MCF 10A (cell line): ENCODE measurements around the gene SASH3. TPM values are rescaled to one million over a fixed set of nuclear protein-coding genes. Genes with fewer than 3 reads are reported as not detected.
A peak's percentile ranks its signal among the peaks of the same experiment; 100 is the strongest.

Experiments used
- BruUV-seq: library from RNA; stranded (reverse); fragments of 400-500 nt; replicated peaks from 2 replicates; lab custom pipeline; 2021; lab: Mats Ljungman, UMichigan
- CTCF ChIA-PET: fragments of 300-600 bp; sonication (Branson Sonifier 250); formaldehyde crosslinking; extraction: SDS; loops from one replicate; lab custom pipeline; 2021; ENCODE audit warnings: antibody characterized with exemption, inconsistent platforms; lab: Yijun Ruan, JAX
- POLR2A ChIA-PET: fragments of 300-600, 350-650 bp; sonication (Branson Sonifier 250); formaldehyde crosslinking; extraction: SDS; loops from one replicate; lab custom pipeline; 2020; ENCODE audit warnings: antibody characterized with exemption, inconsistent platforms; lab: Yijun Ruan, JAX
- DNase-seq: peaks from one replicate; pipeline ENCODE4 v3.0.0-alpha.2; 2018; ENCODE audit not compliant: unreplicated experiment
- H3K27ac Mint-ChIP-seq: one replicate; pipeline ENCODE4 v1.8.0; 2022; ENCODE audit warnings: mild to moderate bottlenecking, low read depth, mixed read lengths; ENCODE audit not compliant: unreplicated experiment
- H3K27me3 Mint-ChIP-seq: one replicate; pipeline ENCODE4 v1.8.0; 2022; ENCODE audit warnings: mixed read lengths; ENCODE audit not compliant: insufficient read depth, unreplicated experiment
- H3K36me3 Mint-ChIP-seq: one replicate; pipeline ENCODE4 v1.8.0; 2022; ENCODE audit warnings: mild to moderate bottlenecking, moderate library complexity, mixed read lengths; ENCODE audit not compliant: insufficient read depth, unreplicated experiment
- H3K4me1 Mint-ChIP-seq: one replicate; pipeline ENCODE4 v1.8.0; 2022; ENCODE audit warnings: mixed read lengths; ENCODE audit not compliant: insufficient read depth, unreplicated experiment
- H3K4me3 Mint-ChIP-seq: one replicate; pipeline ENCODE4 v1.8.0; 2022; ENCODE audit warnings: mild to moderate bottlenecking, moderate library complexity, mixed read lengths; ENCODE audit not compliant: unreplicated experiment
- H3K9me3 Mint-ChIP-seq: one replicate; pipeline ENCODE4 v1.8.0; 2022; ENCODE audit warnings: mixed read lengths; ENCODE audit not compliant: unreplicated experiment
- intact Hi-C: fragments of 100-400 bp; cut with micrococcal nuclease; formaldehyde crosslinking; loops from 2 replicates; pipeline ENCODE4 v1.14.1; 2022
- total RNA-seq: library from RNA; stranded (reverse); gene quantifications from 2 replicates; pipeline ENCODE4 v1.2.3, GENCODE V29; 2022
- TF ChIP-seq, protein P1 (sequence below): fragments of 200-600 bp; IDR thresholded peaks from one replicate; pipeline ENCODE4 v1.8.0; 2022; ENCODE audit warnings: antibody characterized with exemption, mild to moderate bottlenecking; ENCODE audit not compliant: unreplicated experiment

Gene SASH3
- total RNA-seq, 1 experiment from 2014 or later = not detected

DNA sequence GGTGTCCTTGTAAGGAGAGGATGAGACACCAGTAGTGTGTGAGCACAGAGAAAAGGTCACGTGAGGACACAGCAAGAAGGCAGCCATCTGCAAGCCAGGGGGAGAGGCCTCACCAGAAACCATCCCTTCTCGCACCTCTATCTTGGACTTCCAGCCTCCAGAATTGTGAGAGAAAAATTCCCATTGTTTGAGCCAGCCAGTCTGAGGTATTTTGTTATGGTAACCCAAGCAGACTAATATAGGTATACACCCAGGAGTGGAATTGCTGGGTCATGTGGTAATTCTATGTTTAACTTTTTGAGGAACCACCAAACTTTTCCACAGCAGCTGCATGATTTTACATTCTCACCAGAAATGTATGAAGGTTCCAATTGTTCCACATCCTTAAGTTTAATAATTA lies 38.4 kb downstream of the SASH3 start:
- BruUV-seq = no TSS peak
- intact Hi-C loops = no loop called here
- no peak overlapping the region for H3K4me3 Mint-ChIP-seq
- H3K9me3 Mint-ChIP-seq = no peaks in the 10 kb centered on the region
- no peak overlapping the region for H3K27ac Mint-ChIP-seq
- H3K27me3 Mint-ChIP-seq = no peaks in the 10 kb centered on the region
- POLR2A ChIA-PET = no interaction called here
- peaks cover 25% of the 10 kb centered on the region for H3K36me3 Mint-ChIP-seq
- CTCF ChIA-PET = interaction anchor here (0.6 to 0.9 kb wide), 2 partner anchors 13 to 519 kb away, joined by 3 to 4 read pairs; no protein-coding TSS in a partner anchor
- H3K4me1 Mint-ChIP-seq = no peaks in the 10 kb centered on the region
- no peak for DNase-seq
- TF ChIP-seq, protein P1, sequence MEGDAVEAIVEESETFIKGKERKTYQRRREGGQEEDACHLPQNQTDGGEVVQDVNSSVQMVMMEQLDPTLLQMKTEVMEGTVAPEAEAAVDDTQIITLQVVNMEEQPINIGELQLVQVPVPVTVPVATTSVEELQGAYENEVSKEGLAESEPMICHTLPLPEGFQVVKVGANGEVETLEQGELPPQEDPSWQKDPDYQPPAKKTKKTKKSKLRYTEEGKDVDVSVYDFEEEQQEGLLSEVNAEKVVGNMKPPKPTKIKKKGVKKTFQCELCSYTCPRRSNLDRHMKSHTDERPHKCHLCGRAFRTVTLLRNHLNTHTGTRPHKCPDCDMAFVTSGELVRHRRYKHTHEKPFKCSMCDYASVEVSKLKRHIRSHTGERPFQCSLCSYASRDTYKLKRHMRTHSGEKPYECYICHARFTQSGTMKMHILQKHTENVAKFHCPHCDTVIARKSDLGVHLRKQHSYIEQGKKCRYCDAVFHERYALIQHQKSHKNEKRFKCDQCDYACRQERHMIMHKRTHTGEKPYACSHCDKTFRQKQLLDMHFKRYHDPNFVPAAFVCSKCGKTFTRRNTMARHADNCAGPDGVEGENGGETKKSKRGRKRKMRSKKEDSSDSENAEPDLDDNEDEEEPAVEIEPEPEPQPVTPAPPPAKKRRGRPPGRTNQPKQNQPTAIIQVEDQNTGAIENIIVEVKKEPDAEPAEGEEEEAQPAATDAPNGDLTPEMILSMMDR = no peak

DNA sequence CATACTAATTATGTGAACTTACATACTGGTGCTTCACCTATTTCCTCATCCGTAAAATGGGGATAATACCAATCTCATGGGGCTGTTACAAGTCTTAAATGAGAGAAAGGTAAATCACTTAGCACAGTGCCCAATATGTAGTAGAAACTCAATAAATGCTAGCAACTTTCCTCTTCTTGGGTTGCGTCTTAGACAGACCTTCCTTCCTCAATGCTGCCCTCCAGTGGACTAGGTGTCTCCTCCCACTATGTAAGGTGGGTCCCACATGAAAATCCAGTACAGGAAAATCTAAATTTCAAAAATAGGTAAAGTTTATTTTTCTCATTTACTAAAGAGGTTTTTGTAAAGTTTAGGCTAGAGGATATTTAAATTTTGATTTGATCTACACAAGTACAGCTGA lies 43.4 kb downstream of the SASH3 start:
- no peaks in the 10 kb centered on the region for H3K4me1 Mint-ChIP-seq
- no peak overlapping the region for H3K4me3 Mint-ChIP-seq
- H3K9me3 Mint-ChIP-seq = no peaks in the 10 kb centered on the region
- DNase-seq = peak; percentile 63
- ChIA-PET CTCF (interaction anchor here (0.6 to 2.7 kb wide), 9 partner anchors 8 to 1952 kb away, joined by 3 to 9 read pairs (median 3); no protein-coding TSS in a partner anchor), POLR2A (interaction anchor here (1.6 kb wide), 1 partner anchor 13 kb away, joined by 5 read pairs; no protein-coding TSS in a partner anchor)
- intact Hi-C loops = loop anchor here (1.0 to 10.0 kb wide), 3 partner anchors 188 to 239 kb away; no protein-coding TSS in a partner anchor
- no peak overlapping the region for H3K27ac Mint-ChIP-seq
- BruUV-seq = TSS peak; percentile 46
- no peaks in the 10 kb centered on the region for H3K27me3 Mint-ChIP-seq
- TF ChIP-seq, protein P1 = peak; percentile 37
- H3K36me3 Mint-ChIP-seq = peaks cover 30% of the 10 kb centered on the region

DNA sequence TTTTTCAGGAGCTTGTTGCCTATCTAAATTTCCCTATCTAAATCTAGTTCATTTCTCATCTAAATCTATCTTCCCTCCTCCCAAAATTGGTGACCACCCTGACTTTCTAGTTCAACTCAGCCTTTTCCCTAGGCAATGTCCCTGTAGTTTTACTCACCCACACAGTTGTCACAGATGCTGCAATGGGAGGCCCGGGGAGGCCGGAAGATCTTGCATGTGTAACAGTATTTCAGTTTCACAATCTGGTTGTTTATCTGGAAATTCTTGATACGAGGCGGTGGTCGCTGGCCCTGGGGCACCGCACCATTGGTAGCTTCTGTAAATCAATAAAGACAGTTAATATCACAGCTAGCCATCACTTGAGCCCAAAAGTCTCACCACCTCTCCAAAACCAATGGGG lies 43.8 kb downstream of the SASH3 start:
- H3K27ac Mint-ChIP-seq = no peak overlapping the region
- CTCF ChIA-PET = interaction anchor here (0.5 to 2.7 kb wide), 8 partner anchors 9 to 223 kb away, joined by 3 to 9 read pairs (median 3); no protein-coding TSS in a partner anchor
- H3K4me1 Mint-ChIP-seq = no peaks in the 10 kb centered on the region
- intact Hi-C loops = loop anchor here (1.0 to 10.0 kb wide), 3 partner anchors 189 to 239 kb away; no protein-coding TSS in a partner anchor
- POLR2A ChIA-PET = interaction anchor here (1.6 kb wide), 1 partner anchor 14 kb away, joined by 5 read pairs; no protein-coding TSS in a partner anchor
- H3K4me3 Mint-ChIP-seq = no peak overlapping the region
- TF ChIP-seq, protein P1 = no peak
- no TSS peak for BruUV-seq
- H3K9me3 Mint-ChIP-seq = no peaks in the 10 kb centered on the region
- H3K27me3 Mint-ChIP-seq = no peaks in the 10 kb centered on the region
- peaks cover 30% of the 10 kb centered on the region for H3K36me3 Mint-ChIP-seq
- no peak for DNase-seq

DNA sequence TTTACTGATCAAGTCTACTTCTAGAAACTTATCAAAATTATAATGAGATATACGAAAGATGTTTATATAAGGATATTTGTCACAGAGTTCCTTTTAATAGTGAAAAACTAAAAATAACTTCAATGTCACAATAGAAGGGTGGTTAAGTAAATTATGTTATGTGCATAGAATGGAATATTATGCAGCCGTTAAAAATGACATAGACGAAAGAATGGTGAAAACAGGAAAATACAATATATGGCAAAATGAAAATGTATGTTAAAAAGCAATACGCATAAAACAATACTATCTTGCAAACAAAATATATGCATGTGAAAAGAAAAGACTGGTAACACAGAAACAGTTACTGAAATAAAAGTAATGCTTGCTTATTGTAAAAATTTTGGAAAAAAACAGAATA lies 44.9 kb downstream of the SASH3 start:
- peaks cover 4% of the 10 kb centered on the region for H3K27me3 Mint-ChIP-seq
- intact Hi-C loops = loop anchor here (5.0 to 10.0 kb wide), 2 partner anchors 190 to 238 kb away; no protein-coding TSS in a partner anchor
- ChIA-PET CTCF (interaction anchor here (2.7 kb wide), 1 partner anchor 8 kb away, joined by 9 read pairs; no protein-coding TSS in a partner anchor), POLR2A (no interaction called here)
- no peak overlapping the region for H3K4me3 Mint-ChIP-seq
- DNase-seq = no peak
- H3K4me1 Mint-ChIP-seq = no peaks in the 10 kb centered on the region
- no peaks in the 10 kb centered on the region for H3K9me3 Mint-ChIP-seq
- H3K36me3 Mint-ChIP-seq = peaks cover 33% of the 10 kb centered on the region
- TF ChIP-seq, protein P1 = no peak
- no TSS peak for BruUV-seq
- H3K27ac Mint-ChIP-seq = no peak overlapping the region
